ENCODE measurements around the gene PPM1M.

Gene PPM1M

GRCh38 chr3:52208556-52208955 is 37.0 kb upstream of the PPM1M start:
- Histone ChIP-seq H3K4me3 (no peak overlapping the region), H3K27ac (no peak overlapping the region)
- no peak for TF ChIP-seq CTCF (IDR thresholded peaks at IDR 0.05)
- no peak for DNase-seq (ENCODE audit: low spot score)

- Histone ChIP-seq H3K27ac (no peak overlapping the region), H3K4me3 (no peak overlapping the region)
- no peak for DNase-seq (ENCODE audit: low spot score)
- TF ChIP-seq CTCF (IDR thresholded peaks at IDR 0.05): no peak
These were observed 35.5 kb upstream of the PPM1M start for GRCh38 chr3:52210037-52210436.

- Histone ChIP-seq H3K27ac (no peak overlapping the region), H3K4me3 (no peak overlapping the region)
- DNase-seq (ENCODE audit: low spot score): no peak
- no peak for TF ChIP-seq CTCF (IDR thresholded peaks at IDR 0.05)
These were observed 35.0 kb upstream of the PPM1M start for GRCh38 chr3:52210550-52211046.

GRCh38 chr3:52211268-52211891 is 34.2 kb upstream of the PPM1M start:
- DNase-seq (ENCODE audit: low spot score): no peak
- H3K27ac ChIP-seq: no peak overlapping the region
- H3K4me3 ChIP-seq: no peak overlapping the region
- no peak for TF ChIP-seq CTCF (IDR thresholded peaks at IDR 0.05)

GRCh38 chr3:52213005-52213404 is 32.6 kb upstream of the PPM1M start:
- Histone ChIP-seq H3K27ac (no peak overlapping the region), H3K4me3 (no peak overlapping the region)
- no peak for TF ChIP-seq CTCF (IDR thresholded peaks at IDR 0.05)
- no peak for DNase-seq (ENCODE audit: low spot score)

- DNase-seq (ENCODE audit: low spot score): no peak
- Histone ChIP-seq H3K27ac (no peak overlapping the region), H3K4me3 (no peak overlapping the region)
- no peak for TF ChIP-seq CTCF (IDR thresholded peaks at IDR 0.05)
These were observed 31.7 kb upstream of the PPM1M start for GRCh38 chr3:52213901-52214300.

- Histone ChIP-seq H3K27ac (no peak overlapping the region), H3K4me3 (no peak overlapping the region)
- TF ChIP-seq CTCF (IDR thresholded peaks at IDR 0.05): no peak
- DNase-seq (ENCODE audit: low spot score): no peak
These were observed 30.2 kb upstream of the PPM1M start for GRCh38 chr3:52215351-52215750.
